Caco-2 (cell line): ENCODE results near the gene SLFN11. TPM values are rescaled to one million over a fixed set of nuclear protein-coding genes. Genes with fewer than 3 reads are reported as not detected.

Experiments
- BruUV-seq: library from RNA; stranded (reverse); fragments of 400-500 nt; replicated peaks from 2 replicates; lab custom pipeline; 2021; lab: Mats Ljungman, UMichigan
- CTCF ChIA-PET: fragments of 300-600 bp; sonication (Branson Sonifier 250); formaldehyde crosslinking; loops from one replicate; lab custom pipeline; 2022; ENCODE audit warnings: antibody characterized with exemption; lab: Charles Lee
- POLR2A ChIA-PET: fragments of 300-600 bp; sonication (Branson Sonifier 250); formaldehyde crosslinking; loops from one replicate; lab custom pipeline; 2022; ENCODE audit warnings: antibody characterized with exemption; lab: Charles Lee
- DNase-seq, 2 experiments: peaks; one replicate each; pipeline versions ENCODE4 v3.0.0 to v3.0.0-alpha.2; 2020 to 2022
- H3K27me3 ChIP-seq: replicated peaks from 2 replicates; pipeline ENCODE4 v1.6.0; 2011; ENCODE audit warnings: low read length; ENCODE audit not compliant: control insufficient read depth, insufficient read depth
- H3K36me3 ChIP-seq: 2 replicates; pipeline ENCODE4 v1.5.1; 2011; ENCODE audit warnings: low read length; ENCODE audit not compliant: control insufficient read depth, insufficient read depth
- H3K4me1 ChIP-seq: fragments of 250-450 bp; sonication (Bioruptor Pico); 2 replicates; pipeline ENCODE4 v1.5.1; 2020; ENCODE audit warnings: mild to moderate bottlenecking
- H3K4me3 ChIP-seq: 2 replicates; pipeline ENCODE4 v1.5.1; 2011; ENCODE audit warnings: low read depth, mild to moderate bottlenecking, control low read depth, low read length
- H3K9me3 ChIP-seq: fragments of 250-450 bp; sonication (Bioruptor Pico); 2 replicates; pipeline ENCODE4 v1.5.1; 2020; ENCODE audit warnings: mild to moderate bottlenecking, moderate library complexity
- H3K27ac Mint-ChIP-seq: one replicate; pipeline ENCODE4 v1.8.0; 2022; ENCODE audit warnings: mixed read lengths; ENCODE audit not compliant: unreplicated experiment
- H3K27me3 Mint-ChIP-seq: one replicate; pipeline ENCODE4 v1.8.0; 2022; ENCODE audit warnings: mixed read lengths; ENCODE audit not compliant: insufficient read depth, unreplicated experiment
- H3K36me3 Mint-ChIP-seq: one replicate; pipeline ENCODE4 v1.8.0; 2022; ENCODE audit warnings: mild to moderate bottlenecking, mixed read lengths; ENCODE audit not compliant: insufficient read depth, unreplicated experiment
- H3K4me1 Mint-ChIP-seq: one replicate; pipeline ENCODE4 v1.8.0; 2022; ENCODE audit warnings: low read depth, mixed read lengths; ENCODE audit not compliant: unreplicated experiment
- H3K4me3 Mint-ChIP-seq: one replicate; pipeline ENCODE4 v1.8.0; 2022; ENCODE audit warnings: mild to moderate bottlenecking, moderate library complexity, mixed read lengths; ENCODE audit not compliant: unreplicated experiment
- H3K9me3 Mint-ChIP-seq: one replicate; pipeline ENCODE4 v1.8.0; 2022; ENCODE audit warnings: mixed read lengths; ENCODE audit not compliant: unreplicated experiment
- CTCF ChIP-seq, 2 experiments: fragments of 200-600 bp in 1 of 2; IDR thresholded peaks; 1 replicate in 1 of 2; 2 replicates in 1 of 2; pipeline versions ENCODE4 v1.5.1 to v1.8.0; 2011 to 2022; ENCODE audit warnings: antibody characterized with exemption in 1 of 2, control low read depth in 1 of 2, inconsistent platforms in 1 of 2, low read depth in 1 of 2, low read length in 1 of 2, mild to moderate bottlenecking in 1 of 2, moderate library complexity in 1 of 2; ENCODE audit not compliant: insufficient read depth in 1 of 2, severe bottlenecking in 1 of 2, unreplicated experiment in 1 of 2
- intact Hi-C: fragments of 100-400 bp; cut with micrococcal nuclease; formaldehyde crosslinking; loops from one replicate; pipeline ENCODE4 v1.10.0; 2022; ENCODE audit not compliant: unreplicated experiment
- total RNA-seq: library from RNA; stranded (reverse); gene quantifications from 2 replicates; pipeline ENCODE4 v1.2.3, GENCODE V29; 2022

SLFN11 gene
- total RNA-seq, 1 experiment from 2014 or later: not detected

- Histone ChIP-seq H3K9me3 (peaks cover 12% of the 10 kb centered on the region), H3K4me1 (no peaks in the 10 kb centered on the region), H3K4me3 (no peak overlapping the region), H3K27me3 (no peaks in the 10 kb centered on the region; the same call in 1 of the 2 replicates), H3K36me3 (no peaks in the 10 kb centered on the region)
- POLR2A ChIA-PET: no interaction called here
- CTCF ChIA-PET: no interaction called here
- Mint-ChIP-seq H3K36me3 (no peaks in the 10 kb centered on the region), H3K9me3 (peaks cover 23% of the 10 kb centered on the region), H3K27me3 (peaks cover 7% of the 10 kb centered on the region), H3K4me1 (no peaks in the 10 kb centered on the region), H3K4me3 (no peak overlapping the region), H3K27ac (no peak overlapping the region)
- TF ChIP-seq CTCF (IDR thresholded peaks at IDR 0.05; ENCODE audit: insufficient read depth in 1 of 2, low read depth in 1 of 2, low read length in 1 of 2, severe bottlenecking in 1 of 2, unreplicated experiment in 1 of 2): no peak
- BruUV-seq: no TSS peak
- intact Hi-C loops: no loop called here
- no peak for DNase-seq
These were observed 29.2 kb downstream of the SLFN11 start for GRCh38 chr17:35344262-35344661.

- Histone ChIP-seq H3K9me3 (peaks cover 12% of the 10 kb centered on the region), H3K27me3 (no peaks in the 10 kb centered on the region; the same call in 1 of the 2 replicates), H3K36me3 (no peaks in the 10 kb centered on the region), H3K4me1 (no peaks in the 10 kb centered on the region), H3K4me3 (no peak overlapping the region)
- Mint-ChIP-seq H3K27me3 (peaks cover 7% of the 10 kb centered on the region), H3K4me1 (no peaks in the 10 kb centered on the region), H3K36me3 (no peaks in the 10 kb centered on the region), H3K9me3 (peaks cover 23% of the 10 kb centered on the region), H3K4me3 (no peak overlapping the region), H3K27ac (no peak overlapping the region)
- no peak for DNase-seq
- ChIA-PET POLR2A (no interaction called here), CTCF (no interaction called here)
- intact Hi-C loops: no loop called here
- BruUV-seq: no TSS peak
- TF ChIP-seq CTCF (IDR thresholded peaks at IDR 0.05; ENCODE audit: insufficient read depth in 1 of 2, low read depth in 1 of 2, low read length in 1 of 2, severe bottlenecking in 1 of 2, unreplicated experiment in 1 of 2): no peak
These were observed 31.1 kb downstream of the SLFN11 start for GRCh38 chr17:35342276-35342675.

GRCh38 chr17:35341411-35341992 lies 31.9 kb downstream of the SLFN11 start:
- Mint-ChIP-seq H3K9me3 (peaks cover 23% of the 10 kb centered on the region), H3K4me1 (no peaks in the 10 kb centered on the region)

More at GRCh38 chr17:35341411-35341992, 31.9 kb downstream of the SLFN11 start:
- Histone ChIP-seq H3K27me3 (no peaks in the 10 kb centered on the region; the same call in 1 of the 2 replicates), H3K36me3 (no peaks in the 10 kb centered on the region), H3K9me3 (peaks cover 12% of the 10 kb centered on the region), H3K4me1 (no peaks in the 10 kb centered on the region), H3K4me3 (no peak overlapping the region)
- H3K4me3 Mint-ChIP-seq: no peak overlapping the region
- no peaks in the 10 kb centered on the region for H3K36me3 Mint-ChIP-seq
- H3K27ac Mint-ChIP-seq: no peak overlapping the region
- no TSS peak for BruUV-seq
- TF ChIP-seq CTCF (IDR thresholded peaks at IDR 0.05; ENCODE audit: insufficient read depth in 1 of 2, low read depth in 1 of 2, low read length in 1 of 2, severe bottlenecking in 1 of 2, unreplicated experiment in 1 of 2): no peak
- ChIA-PET POLR2A (no interaction called here), CTCF (no interaction called here)
- H3K27me3 Mint-ChIP-seq: peaks cover 7% of the 10 kb centered on the region
- intact Hi-C loops: no loop called here
- DNase-seq: no peak
